ENCODE measurements around the gene CUX1. TPM values are rescaled to one million over a fixed set of nuclear protein-coding genes. Genes with fewer than 3 reads are reported as not detected.

The CUX1 gene
- total RNA-seq, 4 donors from 2014 or later: 52.5 to 93.6 (median 63.7) TPM

- Histone ChIP-seq H3K36me3 (no peaks in the 10 kb centered on the region), H3K4me3 (no peak overlapping the region), H3K4me1 (no peaks in the 10 kb centered on the region), H3K9me3 (no peaks in the 10 kb centered on the region), H3K27me3 (no peaks in the 10 kb centered on the region), H3K27ac (no peak overlapping the region)
- TF ChIP-seq POLR2AphosphoS5 (IDR thresholded peaks at IDR 0.05) (no peak), EP300 (IDR thresholded peaks at IDR 0.05) (no peak), POLR2A (IDR thresholded peaks at IDR 0.05) (no peak)
- TF ChIP-seq, protein P1, sequence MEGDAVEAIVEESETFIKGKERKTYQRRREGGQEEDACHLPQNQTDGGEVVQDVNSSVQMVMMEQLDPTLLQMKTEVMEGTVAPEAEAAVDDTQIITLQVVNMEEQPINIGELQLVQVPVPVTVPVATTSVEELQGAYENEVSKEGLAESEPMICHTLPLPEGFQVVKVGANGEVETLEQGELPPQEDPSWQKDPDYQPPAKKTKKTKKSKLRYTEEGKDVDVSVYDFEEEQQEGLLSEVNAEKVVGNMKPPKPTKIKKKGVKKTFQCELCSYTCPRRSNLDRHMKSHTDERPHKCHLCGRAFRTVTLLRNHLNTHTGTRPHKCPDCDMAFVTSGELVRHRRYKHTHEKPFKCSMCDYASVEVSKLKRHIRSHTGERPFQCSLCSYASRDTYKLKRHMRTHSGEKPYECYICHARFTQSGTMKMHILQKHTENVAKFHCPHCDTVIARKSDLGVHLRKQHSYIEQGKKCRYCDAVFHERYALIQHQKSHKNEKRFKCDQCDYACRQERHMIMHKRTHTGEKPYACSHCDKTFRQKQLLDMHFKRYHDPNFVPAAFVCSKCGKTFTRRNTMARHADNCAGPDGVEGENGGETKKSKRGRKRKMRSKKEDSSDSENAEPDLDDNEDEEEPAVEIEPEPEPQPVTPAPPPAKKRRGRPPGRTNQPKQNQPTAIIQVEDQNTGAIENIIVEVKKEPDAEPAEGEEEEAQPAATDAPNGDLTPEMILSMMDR (IDR thresholded peaks at IDR 0.05): no peak
- DNase-seq (ENCODE audit: low spot score in 2 of 2): no peak
- 81% methylated on average over 19 of the region's 23 CpGs for WGBS
Observed at GRCh38 chr7:102273749-102274712, 456.6 kb downstream of the CUX1 start.

- Histone ChIP-seq H3K36me3 (no peaks in the 10 kb centered on the region), H3K9me3 (no peaks in the 10 kb centered on the region), H3K27ac (no peak overlapping the region), H3K4me1 (peaks cover 2% of the 10 kb centered on the region), H3K4me3 (no peak overlapping the region), H3K27me3 (no peaks in the 10 kb centered on the region)
- DNase-seq (ENCODE audit: low spot score in 2 of 2): no peak
- TF ChIP-seq POLR2AphosphoS5 (IDR thresholded peaks at IDR 0.05) (no peak), EP300 (IDR thresholded peaks at IDR 0.05) (no peak), POLR2A (IDR thresholded peaks at IDR 0.05) (no peak)
- TF ChIP-seq, protein P1 (IDR thresholded peaks at IDR 0.05): no peak
- WGBS: 83% methylated on average over 10 of the region's 10 CpGs
Observed at GRCh38 chr7:102275123-102275703, 457.8 kb downstream of the CUX1 start.

DNA sequence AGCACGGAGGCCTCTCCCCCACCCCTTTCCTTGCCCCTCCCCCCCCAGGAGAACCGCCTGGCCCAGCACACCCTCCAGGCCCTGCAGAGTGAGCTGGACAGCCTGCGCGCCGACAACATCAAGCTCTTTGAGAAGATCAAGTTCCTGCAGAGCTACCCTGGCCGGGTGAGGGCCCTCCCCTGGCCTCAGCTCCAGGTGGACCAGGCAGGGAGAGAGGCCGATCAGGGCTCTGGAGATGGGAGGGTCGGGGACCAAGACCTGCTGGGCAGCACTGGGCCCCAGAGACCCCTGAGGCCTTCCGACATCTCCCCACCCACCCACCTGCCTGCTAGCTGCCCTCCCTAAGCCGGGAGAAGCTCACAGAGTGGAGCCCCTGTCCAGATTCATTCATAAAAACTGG, 460.5 kb downstream of the CUX1 start:
- DNase-seq (ENCODE audit: low spot score in 2 of 2): no peak
- no peaks in the 10 kb centered on the region for H3K36me3 ChIP-seq
- no peaks in the 10 kb centered on the region for H3K27me3 ChIP-seq
- H3K27ac ChIP-seq: no peak overlapping the region
- no peak overlapping the region for H3K4me3 ChIP-seq
- no peak for TF ChIP-seq POLR2AphosphoS5 (IDR thresholded peaks at IDR 0.05)
- TF ChIP-seq POLR2A (IDR thresholded peaks at IDR 0.05): no peak
- TF ChIP-seq, protein P1 (IDR thresholded peaks at IDR 0.05): no peak
- no peak for TF ChIP-seq EP300 (IDR thresholded peaks at IDR 0.05)
- WGBS: 100% methylated on average over 2 of the region's 10 CpGs
- peaks cover 2% of the 10 kb centered on the region for H3K4me1 ChIP-seq
- H3K9me3 ChIP-seq: no peaks in the 10 kb centered on the region

DNA sequence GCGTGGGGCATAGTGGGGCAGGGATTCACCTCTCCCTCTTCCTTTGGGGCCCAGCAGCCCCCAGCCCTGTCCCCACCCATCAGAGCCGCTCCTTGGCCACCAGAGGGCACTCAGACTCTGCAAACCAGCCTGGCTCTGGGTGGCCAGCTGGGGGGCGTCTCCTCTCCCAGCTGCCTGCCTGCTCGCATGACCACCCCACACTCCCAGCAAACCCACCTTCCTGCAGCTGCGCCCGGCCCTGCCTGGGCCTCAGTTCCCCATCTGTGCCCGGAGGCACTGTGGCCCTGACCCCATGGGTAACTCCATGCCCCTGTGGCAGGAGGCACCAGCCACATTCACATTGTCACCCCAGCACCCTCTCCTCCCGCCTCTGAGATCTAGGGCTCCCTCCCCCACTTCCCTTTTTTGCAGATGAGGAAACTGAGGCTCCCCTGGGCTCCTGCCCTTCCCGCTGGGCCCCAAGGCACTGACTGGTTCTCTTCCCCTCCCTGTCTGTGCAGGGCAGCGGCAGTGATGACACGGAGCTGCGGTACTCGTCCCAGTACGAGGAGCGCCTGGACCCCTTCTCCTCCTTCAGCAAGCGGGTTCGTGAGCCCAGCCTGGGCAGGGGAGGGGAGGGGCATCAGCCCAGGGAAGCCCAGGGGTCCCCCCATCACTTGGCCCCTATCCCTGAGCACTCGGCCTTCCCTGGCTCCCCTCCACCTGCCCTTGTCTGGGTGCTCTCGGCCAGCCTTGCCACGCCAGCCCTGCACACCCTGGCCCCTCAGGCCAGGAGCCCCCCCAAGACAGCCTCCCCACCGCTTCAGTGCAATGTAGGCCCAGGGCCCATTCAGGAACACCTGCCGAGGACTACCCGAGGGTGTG, 462.3 kb downstream of the CUX1 start:
- H3K4me1 ChIP-seq: peaks cover 2% of the 10 kb centered on the region
- no peak for DNase-seq (ENCODE audit: low spot score in 2 of 2)
- WGBS: 55% methylated on average over 17 of the region's 23 CpGs

More for the DNA sequence above, 462.3 kb downstream of the CUX1 start:
- no peak overlapping the region for H3K4me3 ChIP-seq
- TF ChIP-seq POLR2AphosphoS5 (IDR thresholded peaks at IDR 0.05) (no peak), EP300 (IDR thresholded peaks at IDR 0.05) (no peak), POLR2A (IDR thresholded peaks at IDR 0.05) (no peak)
- TF ChIP-seq, protein P1 (IDR thresholded peaks at IDR 0.05): peak; percentile 47 to 71
- H3K36me3 ChIP-seq: no peaks in the 10 kb centered on the region
- no peaks in the 10 kb centered on the region for H3K27me3 ChIP-seq
- H3K9me3 ChIP-seq: no peaks in the 10 kb centered on the region
- H3K27ac ChIP-seq: no peak overlapping the region

Data from suprapubic skin (tissue), 4 donors.